HG02763 (cell line): ENCODE data around the gene STIL.
"Not testable (repeated sequence)": the region's sequence is repeated elsewhere in the genome, so short reads cannot be mapped to it uniquely, and the experiment has no call there.

Experiments
- ATAC-seq: cut with Tn5 transposase; IDR thresholded peaks from one replicate; pipeline ENCODE4 v1.9.1; 2021; ENCODE audit warnings: mild to moderate bottlenecking, moderate library complexity; ENCODE audit not compliant: unreplicated experiment

The STIL gene

DNA sequence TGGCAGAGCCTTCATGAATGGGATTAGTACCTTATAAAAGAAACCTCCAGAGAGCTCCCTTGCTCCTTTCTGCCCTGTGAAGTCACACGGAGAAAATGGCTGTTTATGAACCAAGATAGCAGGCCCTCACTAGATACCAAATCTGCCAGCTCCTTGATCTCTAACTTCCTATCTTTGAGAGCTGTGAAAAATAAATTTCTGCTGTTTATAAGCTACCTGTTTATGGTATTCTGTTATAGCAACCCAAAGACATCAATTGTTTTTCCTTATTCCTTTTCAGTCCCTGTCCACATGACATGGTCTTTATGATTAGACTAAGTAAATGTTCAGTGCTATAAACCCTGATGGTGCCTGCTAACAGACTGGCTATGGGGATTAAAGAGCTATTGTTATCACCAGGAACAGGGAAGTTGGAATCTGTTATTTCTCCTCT lies 9.7 kb upstream of the STIL start:
- no peak for ATAC-seq

- not testable (repeated sequence) for ATAC-seq
These were observed 6.0 kb upstream of the STIL start for GRCh38 chr1:47319968-47320367.

GRCh38 chr1:47317841-47318240 lies 3.9 kb upstream of the STIL start:
- ATAC-seq, result no peak

GRCh38 chr1:47309427-47309826 lies 4.5 kb downstream of the STIL start:
- ATAC-seq, result no peak

DNA sequence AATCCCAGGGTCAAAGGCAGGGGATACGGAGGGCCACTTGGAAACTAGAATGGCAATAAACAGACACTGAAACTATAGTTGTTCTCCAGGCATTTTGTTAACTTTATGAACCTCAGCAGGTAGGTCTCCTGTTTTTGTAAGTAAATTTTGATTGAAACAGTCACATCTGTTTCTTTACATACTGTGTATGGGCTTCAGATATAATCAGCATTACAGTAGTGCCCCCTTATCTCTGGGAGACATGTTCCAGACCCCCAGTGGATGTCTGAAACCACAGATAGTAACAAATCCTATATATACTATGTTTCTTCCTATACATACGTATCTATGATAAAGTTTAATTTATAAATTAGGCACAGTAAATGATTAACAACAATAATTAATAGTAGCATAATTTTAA lies 11.5 kb downstream of the STIL start:
- no peak for ATAC-seq

GRCh38 chr1:47298025-47298699 lies 15.8 kb downstream of the STIL start:
- ATAC-seq, result no peak

- no peak for ATAC-seq
These were observed 18.4 kb downstream of the STIL start for GRCh38 chr1:47295579-47295978.

- ATAC-seq, result not testable (repeated sequence)
These were observed 19.1 kb downstream of the STIL start for GRCh38 chr1:47294863-47295262.

DNA sequence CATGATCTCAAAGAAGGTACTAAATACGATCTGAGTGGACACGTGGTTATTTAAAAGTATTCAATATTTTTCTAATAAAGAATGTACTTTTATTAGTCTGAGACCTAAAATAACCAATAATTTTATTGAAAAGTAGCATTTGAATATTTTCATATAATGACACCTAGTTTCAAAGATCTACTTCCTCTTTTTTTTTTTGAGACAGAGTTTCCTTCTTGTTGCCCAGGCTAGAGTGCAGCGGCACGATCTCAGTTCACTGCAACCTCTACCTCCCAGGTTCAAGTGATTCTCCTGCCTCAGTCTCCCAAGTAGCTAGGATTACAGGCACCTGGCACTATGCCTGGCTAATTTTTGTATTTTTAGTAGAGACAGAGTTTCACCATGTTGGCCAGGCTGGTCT lies 25.8 kb downstream of the STIL start:
- not testable (repeated sequence) for ATAC-seq

DNA sequence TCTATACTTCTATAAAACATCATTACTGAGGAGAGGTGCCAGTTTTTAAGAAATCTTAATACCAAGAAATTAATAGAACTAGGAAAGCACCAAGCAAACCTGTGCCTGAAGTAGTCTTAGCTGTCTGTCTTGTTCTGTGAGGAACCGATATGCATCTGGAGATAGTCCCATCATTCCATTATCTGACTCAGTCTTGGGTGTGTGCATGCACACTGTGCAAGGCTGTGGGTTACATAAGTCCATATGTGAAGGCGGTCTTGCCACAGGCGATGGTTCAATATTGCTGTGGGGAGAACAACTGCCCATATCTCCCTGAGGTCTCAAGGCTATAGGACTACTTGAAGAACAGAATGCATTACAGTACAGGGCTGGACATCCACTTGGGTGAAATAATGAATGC lies 33.8 kb downstream of the STIL start:
- no peak for ATAC-seq

DNA sequence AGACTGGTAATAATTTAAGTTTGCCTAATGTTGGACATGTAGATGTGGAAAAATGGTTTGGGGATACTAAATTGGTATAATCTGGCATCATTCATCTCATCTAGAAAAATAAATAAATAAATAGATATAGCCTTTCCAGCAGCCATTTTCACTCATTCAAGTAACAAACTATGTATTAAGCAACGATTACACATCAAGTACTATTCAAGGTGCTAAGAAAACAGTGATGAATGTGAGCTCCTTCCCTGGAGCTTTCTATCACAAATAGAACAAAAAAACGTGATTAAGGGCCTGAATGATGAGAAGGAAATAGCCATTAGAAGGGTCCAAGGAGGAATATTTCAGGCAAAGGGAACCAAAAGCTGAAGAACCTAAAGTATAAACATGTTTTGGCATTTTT lies 37.1 kb downstream of the STIL start:
- ATAC-seq, result no peak

DNA sequence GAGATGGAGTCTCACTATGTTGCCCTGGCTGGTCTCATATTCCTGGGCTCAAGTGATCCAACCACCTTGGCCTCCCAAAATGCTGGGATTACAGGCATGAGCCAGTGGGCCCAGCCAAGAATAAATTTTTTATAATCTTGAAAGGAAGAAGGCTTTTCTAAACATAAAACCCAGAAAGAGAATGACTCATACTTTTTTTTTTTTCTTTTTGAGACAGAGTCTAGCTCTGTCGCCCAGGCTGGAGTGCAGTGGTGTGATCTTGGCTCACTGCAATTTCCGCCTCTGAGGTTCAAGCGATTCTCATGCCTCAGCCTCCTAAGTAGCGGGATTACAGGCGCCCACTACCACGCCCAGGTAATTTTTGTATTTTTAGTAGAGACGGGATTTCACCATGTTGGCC lies 38.1 kb downstream of the STIL start:
- ATAC-seq, result not testable (repeated sequence)

- not testable (repeated sequence) for ATAC-seq
These were observed 48.4 kb downstream of the STIL start for GRCh38 chr1:47265529-47265928.

- ATAC-seq, result no peak
These were observed 51.0 kb downstream of the STIL start for GRCh38 chr1:47262787-47263413.

GRCh38 chr1:47257224-47257623 lies 56.7 kb downstream of the STIL start:
- ATAC-seq, result no peak

- ATAC-seq, result no peak
These were observed 61.2 kb downstream of the STIL start for GRCh38 chr1:47252795-47253194.

DNA sequence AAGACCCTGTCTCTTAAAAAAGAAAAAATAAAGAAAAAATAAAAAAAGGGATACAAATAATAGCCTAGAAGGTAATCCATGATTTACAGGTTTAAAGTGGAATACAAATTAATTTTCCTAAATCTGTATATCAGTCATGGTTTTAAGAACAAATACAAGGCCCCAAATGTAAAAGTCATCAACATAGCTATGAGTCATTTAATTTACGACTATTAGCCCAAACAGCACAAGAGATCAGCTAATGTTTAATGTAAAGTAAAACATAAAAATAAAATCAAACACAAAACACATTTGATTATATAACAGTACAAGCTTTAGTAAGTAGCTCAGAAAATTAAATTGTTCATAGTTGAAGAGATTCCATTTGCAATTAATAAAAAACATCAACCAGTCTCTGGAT lies 61.6 kb downstream of the STIL start:
- ATAC-seq, result no peak

DNA sequence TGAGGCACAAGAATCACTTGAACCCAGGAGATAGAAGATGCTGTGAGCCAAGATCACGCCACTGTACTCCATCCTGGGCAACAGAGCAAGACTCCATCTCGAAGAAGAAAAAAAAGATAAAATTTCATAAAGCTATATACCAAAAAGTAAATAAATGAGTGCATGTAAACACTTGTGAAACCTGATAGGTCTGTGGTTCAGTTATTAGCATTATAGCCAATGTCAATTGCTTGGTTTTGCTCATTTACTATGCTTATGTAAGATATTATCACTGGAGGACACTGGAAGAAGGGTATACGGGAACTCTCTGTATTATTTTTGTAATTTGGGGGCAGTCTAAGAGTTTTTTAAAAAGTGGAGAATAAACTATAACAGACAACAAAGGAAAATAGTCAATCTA lies 64.2 kb downstream of the STIL start:
- no peak for ATAC-seq

- ATAC-seq, result no peak
These were observed 69.5 kb downstream of the STIL start for GRCh38 chr1:47244339-47244862.

- no peak for ATAC-seq
These were observed 70.0 kb downstream of the STIL start for GRCh38 chr1:47243910-47244309.

GRCh38 chr1:47241114-47242113 lies 72.5 kb downstream of the STIL start:
- ATAC-seq, result no peak
